IPS-20b (cell line): ENCODE measurements around the gene FADS6.

Experiments
- H3K27ac ChIP-seq: one replicate; pipeline ENCODE4 v1.5.1; 2013; ENCODE audit warnings: low read length
- H3K27me3 ChIP-seq: 2 replicates; pipeline ENCODE4 v1.6.1; 2013; ENCODE audit warnings: mild to moderate bottlenecking, low read length, inconsistent platforms; ENCODE audit not compliant: insufficient read depth
- H3K36me3 ChIP-seq: 2 replicates; pipeline ENCODE4 v1.6.1; 2013; ENCODE audit warnings: low read depth, mild to moderate bottlenecking, inconsistent platforms, low read length, moderate library complexity; ENCODE audit not compliant: insufficient read depth
- H3K4me1 ChIP-seq: 2 replicates; pipeline ENCODE4 v1.6.1; 2013; ENCODE audit warnings: mild to moderate bottlenecking, control low read depth, inconsistent platforms, low read length, moderate library complexity; ENCODE audit not compliant: insufficient read depth
- H3K4me3 ChIP-seq: 2 replicates; pipeline ENCODE4 v1.5.1; 2013; ENCODE audit warnings: mild to moderate bottlenecking, low read length, inconsistent platforms
- H3K9ac ChIP-seq: 2 replicates; pipeline ENCODE4 v1.6.1; 2013; ENCODE audit warnings: low read depth, mild to moderate bottlenecking, inconsistent platforms, low read length, moderate library complexity
- H3K9me3 ChIP-seq: 2 replicates; pipeline ENCODE4 v1.6.1; 2013; ENCODE audit warnings: mild to moderate bottlenecking, low read depth, low read length, inconsistent platforms; ENCODE audit not compliant: insufficient read depth

The FADS6 gene

DNA sequence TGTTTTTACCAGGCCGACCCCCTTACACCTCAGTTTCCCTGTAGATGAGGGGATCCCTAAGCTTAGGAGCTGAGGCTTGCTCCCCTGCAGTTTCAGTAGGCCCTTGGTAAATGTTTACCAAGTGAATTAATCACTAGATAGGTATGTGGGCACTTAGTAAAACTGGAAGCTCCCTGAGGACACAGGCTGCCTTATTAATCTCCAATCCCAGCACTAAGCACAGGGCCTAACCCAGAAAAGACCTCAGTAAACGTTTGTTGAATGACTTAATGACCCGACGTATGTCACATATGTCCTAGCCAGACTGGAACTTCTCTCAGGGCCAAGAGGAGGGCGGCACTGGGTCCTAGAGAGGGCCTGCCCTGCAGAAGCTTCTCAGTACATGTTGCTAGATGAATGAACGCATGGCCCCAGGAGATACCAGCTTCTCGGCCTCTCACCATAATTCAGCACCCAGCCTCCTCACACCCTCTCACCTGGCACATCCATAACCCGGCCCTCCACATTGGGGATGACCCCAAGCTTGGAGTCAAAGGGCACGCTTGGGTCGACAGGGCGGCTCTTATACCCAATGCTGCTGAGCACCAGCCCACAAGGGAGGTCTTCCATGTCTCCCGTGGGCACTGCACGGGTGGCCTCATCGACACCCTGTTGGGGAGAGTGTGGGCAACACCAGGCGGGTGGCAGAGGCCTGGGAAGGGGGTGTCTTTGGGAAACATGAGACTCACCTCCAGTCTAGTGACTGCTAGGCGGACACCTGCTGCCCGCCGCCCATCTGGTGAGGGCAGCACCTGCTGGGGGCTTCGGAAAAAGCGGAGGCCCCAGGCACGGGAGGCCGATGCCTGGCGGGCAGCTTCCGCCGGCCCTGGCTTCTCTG is 29.8 kb downstream of the FADS6 start:
- Histone ChIP-seq H3K9ac (no peak overlapping the region), H3K27me3 (peaks cover 38% of the 10 kb centered on the region), H3K4me3 (no peak overlapping the region), H3K4me1 (no peaks in the 10 kb centered on the region), H3K27ac (no peak overlapping the region), H3K9me3 (no peaks in the 10 kb centered on the region), H3K36me3 (peaks cover 4% of the 10 kb centered on the region; the same call in 1 of the 2 replicates)

DNA sequence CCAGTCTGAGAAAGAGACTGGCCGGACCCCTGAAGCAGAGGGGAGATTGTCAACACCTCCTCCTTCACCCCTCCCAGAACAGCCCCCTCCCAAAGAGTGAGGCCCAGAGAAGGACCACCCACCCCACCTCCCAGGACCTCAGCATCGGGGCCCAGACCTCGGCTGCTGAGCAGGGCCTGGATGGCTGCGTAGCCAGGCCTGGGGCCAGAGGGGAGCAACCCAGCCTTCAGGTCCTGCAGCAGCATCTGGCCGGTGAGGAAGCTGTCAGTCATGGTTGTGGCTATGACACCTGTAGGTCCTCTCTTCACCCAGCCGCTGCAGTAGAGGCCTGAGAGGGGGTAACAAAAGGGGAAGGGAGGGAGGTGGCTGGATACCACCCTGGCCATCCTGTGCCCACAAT is 30.5 kb downstream of the FADS6 start:
- Histone ChIP-seq H3K4me3 (no peak overlapping the region), H3K27ac (no peak overlapping the region), H3K27me3 (peaks cover 46% of the 10 kb centered on the region), H3K9ac (no peak overlapping the region), H3K9me3 (no peaks in the 10 kb centered on the region), H3K4me1 (no peaks in the 10 kb centered on the region), H3K36me3 (peaks cover 4% of the 10 kb centered on the region; the same call in 1 of the 2 replicates)

DNA sequence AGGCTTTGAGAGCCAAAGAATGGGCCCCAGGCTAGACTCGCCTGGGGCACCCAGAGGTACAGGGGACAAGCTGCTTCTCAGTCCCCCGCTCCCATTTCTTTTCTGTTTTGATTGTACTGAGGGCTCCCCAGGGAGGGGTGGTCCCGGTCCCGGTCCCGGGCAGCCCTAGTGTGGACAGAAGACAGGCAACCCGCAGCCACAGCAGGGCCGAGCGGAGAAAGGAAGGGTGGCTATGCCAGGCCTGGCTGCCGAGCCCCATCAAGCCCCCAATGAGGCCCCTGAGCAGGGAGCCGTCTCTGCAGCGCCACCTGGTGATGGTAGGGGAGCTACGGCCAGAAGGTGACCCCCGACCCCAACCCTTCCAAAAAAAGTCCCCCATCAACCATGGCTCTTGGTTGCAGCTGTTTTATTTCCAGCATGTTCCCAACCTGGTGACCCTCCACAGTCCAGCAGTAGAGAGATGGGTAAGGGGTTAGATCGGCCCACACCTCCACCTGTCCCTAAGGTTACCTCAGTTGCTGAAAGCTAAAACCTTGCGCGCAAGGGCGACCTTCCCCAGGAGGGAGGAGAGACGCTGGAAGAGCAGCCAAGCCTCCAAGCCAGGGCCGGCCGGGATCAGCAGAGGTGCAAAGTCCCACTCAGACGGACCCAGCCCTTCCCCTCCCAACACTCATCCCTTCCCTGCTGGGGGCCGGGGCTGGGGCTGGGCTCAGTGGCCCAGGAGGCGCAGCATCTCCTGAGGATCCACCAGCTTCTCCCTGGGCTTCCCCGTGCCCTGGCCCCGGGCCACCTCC is 31.1 kb downstream of the FADS6 start:
- Histone ChIP-seq H3K27me3 (peaks cover 52% of the 10 kb centered on the region), H3K9ac (no peak overlapping the region), H3K27ac (no peak overlapping the region), H3K36me3 (peaks cover 4% of the 10 kb centered on the region; the same call in 1 of the 2 replicates), H3K9me3 (no peaks in the 10 kb centered on the region), H3K4me3 (peak overlapping the region; percentile 44; the same call in 1 of the 2 replicates), H3K4me1 (no peaks in the 10 kb centered on the region)

DNA sequence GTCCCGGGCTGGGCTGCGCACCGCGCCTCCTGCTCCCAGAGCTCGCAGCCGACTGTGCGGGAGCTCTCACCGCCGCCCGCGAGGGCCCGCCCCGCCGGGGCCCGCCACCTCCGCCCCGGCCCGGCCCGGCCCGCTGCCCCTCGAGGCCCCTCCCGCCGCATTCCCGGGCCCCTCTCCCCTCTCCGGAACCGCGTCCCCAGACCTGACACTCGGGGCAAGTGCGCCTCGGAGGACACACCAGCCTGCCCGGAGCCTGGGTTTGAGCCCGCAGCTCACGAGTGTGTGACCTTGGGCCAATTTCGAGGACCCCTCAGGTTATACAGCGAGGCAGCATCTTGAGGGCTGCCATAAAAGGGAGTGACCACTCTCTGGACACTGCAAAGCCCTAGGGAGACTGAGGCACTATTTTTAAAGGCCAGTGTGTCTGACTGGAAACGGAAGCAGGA is 31.7 kb downstream of the FADS6 start:
- Histone ChIP-seq H3K4me3 (peak overlapping the region; percentile 44), H3K4me1 (no peaks in the 10 kb centered on the region), H3K9me3 (no peaks in the 10 kb centered on the region), H3K27ac (no peak overlapping the region), H3K27me3 (peaks cover 58% of the 10 kb centered on the region), H3K9ac (no peak overlapping the region), H3K36me3 (peaks cover 4% of the 10 kb centered on the region; the same call in 1 of the 2 replicates)

DNA sequence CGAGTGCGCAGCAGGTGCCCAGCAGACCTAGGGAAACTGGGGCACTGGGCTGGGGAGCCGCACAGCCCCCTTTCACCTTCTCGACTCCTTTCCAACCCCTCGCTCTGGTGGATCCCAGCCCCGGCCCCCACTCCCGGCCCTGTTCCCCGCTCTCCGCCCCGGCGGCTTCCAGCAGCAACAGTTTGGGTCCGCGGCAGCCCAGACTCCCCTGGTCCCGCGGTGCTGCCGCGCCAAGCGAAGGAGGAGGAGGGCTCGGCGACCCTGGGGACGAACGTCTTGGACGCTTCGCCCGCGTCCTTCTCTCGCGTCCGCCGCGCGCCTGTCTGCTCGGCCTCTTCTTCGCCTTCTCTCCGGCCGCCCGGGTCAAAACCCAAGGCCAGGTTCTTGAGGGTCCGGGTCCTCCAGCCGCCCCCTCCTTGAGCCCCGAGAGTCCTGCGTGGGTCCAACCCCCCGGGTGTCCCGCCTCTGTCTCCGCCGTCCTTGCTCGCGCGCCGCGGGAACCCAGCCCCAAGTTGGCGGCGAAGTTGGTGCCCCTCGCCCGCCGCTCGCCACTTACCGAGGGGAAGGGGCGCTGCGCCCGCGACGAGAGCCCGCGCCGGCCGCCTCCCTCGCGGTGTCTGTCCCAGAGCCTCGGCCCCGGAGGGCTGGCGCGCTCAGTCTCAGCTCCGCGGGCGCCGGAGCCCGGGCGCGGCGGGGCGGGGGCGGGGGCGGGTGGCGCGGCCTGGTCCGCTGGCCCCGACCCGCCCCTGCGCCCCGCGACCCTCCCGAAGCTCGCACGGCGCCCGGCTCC is 32.4 kb downstream of the FADS6 start:
- no peak overlapping the region for H3K27ac ChIP-seq
- H3K4me3 ChIP-seq, result peak overlapping the region; percentile 32; the same call in 1 of the 2 replicates
- H3K9me3 ChIP-seq, result no peaks in the 10 kb centered on the region
- peaks cover 64% of the 10 kb centered on the region for H3K27me3 ChIP-seq
- peaks cover 4% of the 10 kb centered on the region; the same call in 1 of the 2 replicates for H3K36me3 ChIP-seq
- H3K9ac ChIP-seq, result no peak overlapping the region
- H3K4me1 ChIP-seq, result no peaks in the 10 kb centered on the region

DNA sequence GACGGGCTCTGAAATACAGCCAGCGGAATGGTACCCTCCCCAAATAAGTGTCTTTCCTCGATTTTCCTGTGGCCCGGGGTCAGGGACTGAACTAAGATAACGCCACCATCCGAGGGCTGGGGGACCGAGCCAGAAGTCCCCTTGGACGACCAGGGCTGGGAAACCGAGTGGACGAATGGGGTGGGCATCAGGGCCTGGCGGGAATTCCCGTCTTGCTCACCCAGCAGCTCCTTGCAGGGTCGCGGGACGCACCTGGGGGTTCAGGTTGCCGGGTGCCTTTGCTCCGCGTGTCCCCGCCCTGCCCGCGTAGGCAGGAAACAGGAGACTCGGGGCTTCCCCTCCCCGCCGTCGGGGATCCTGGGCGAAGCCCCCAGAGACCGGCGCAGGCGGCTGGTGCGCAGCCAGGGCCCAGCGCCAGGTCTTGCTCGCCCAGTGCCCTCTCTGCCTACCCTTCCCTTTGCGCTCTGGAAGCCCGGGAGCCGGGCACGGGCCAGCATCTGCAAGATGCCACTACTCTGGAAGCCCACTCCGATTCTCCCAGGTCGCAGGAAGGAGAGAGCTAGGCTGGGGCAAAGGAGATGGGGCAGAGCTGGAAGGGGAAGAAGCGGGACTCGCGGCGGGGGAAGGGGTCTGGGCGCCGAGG is 33.1 kb downstream of the FADS6 start:
- H3K27me3 ChIP-seq, result peaks cover 71% of the 10 kb centered on the region
- peak overlapping the region; percentile 32; the same call in 1 of the 2 replicates for H3K4me3 ChIP-seq
- no peak overlapping the region for H3K27ac ChIP-seq
- H3K9me3 ChIP-seq, result no peaks in the 10 kb centered on the region
- H3K4me1 ChIP-seq, result no peaks in the 10 kb centered on the region
- peaks cover 4% of the 10 kb centered on the region; the same call in 1 of the 2 replicates for H3K36me3 ChIP-seq
- H3K9ac ChIP-seq, result no peak overlapping the region

DNA sequence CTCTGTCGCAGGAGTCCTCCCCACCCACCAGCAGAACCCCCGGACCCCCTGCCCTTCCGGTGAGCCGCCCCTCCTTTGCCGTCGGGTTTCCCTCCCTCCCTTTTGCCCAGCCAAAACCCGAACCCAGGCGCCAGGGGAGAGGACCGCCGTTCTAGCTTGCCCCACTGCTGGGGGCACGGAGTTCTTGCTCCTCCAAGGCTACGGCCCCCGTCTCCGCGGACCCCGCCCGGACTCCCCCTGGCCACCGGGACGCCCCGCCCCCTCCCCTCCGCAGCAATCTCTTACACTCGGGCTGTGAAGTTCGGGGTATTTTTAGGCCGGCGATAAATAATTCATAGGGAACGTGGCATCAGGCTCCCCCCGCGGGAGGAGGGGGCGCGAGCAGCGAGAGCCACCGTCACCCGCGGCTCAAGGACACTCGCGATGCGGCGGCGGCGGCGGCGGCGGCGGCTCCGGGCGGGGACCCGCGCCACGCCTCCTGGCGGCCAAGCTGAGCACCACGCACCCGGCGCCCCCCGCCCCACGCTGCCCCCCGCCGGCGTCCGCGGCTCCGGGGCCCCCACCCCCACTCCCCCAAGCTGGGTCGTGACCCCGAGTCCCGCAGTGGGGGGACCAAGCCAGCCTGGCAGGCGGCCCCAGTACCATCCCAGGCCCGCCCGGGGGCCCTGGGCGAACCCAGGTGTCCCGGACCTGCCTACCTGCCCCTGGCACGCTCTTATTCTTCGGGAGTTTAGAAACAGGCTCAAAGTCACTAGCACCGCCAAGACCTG is 33.8 kb downstream of the FADS6 start, which contains the start of gene GRIN2C:
Gene GRIN2C (minus strand): TSS at position 427 of the 770 bp plus-strand sequence. CDS start 4,793 bp downstream, outside the sequence.
- Histone ChIP-seq H3K9ac (no peak within 1 kb of the TSS), H3K4me3 (peak within 1 kb of the TSS; percentile 32; the same call in 1 of the 2 replicates), H3K36me3 (peaks cover 4% of the 10 kb centered on the region; the same call in 1 of the 2 replicates), H3K27ac (no peak within 1 kb of the TSS), H3K4me1 (no peaks in the 10 kb centered on the region), H3K9me3 (no peaks in the 10 kb centered on the region), H3K27me3 (peaks cover 78% of the 10 kb centered on the region)

DNA sequence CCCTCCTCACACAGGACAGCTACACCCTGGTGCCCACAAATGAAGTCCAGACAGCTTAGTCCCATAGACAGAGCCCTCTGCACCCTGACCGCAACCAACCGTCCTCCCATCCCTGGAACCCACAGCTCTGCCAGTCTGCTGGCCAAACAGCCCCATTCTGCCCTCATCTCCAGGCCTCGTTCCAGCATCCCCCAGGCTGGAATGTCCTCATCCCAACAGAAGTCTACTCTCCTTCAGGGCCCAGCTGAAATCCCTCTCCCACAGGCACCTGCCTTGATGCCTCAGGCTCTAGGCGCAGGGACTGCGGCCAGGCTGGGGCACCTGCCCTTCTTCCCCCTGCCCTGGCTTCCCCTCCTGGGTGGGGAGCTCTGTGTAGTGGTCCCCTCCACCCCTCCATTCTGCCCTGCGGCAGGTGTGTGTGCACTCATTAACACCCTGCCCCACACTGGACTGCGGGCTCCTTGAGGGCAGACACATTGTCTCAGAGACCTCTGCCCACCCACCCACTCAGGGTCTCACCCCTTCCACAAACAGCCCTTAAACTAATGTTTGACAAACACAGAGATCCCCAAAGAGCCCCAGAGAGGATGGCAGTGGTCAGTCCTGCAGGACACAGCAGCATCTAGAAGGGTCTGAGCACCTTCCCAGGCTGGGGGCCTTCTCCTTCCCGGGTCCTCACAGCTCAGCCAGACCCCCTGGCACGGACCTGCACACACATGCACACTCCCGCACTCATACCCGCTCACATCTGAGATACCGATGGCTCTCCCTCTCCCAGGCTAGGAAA is 34.6 kb downstream of the FADS6 start:
- Histone ChIP-seq H3K27ac (no peak overlapping the region), H3K4me3 (no peak overlapping the region; the same call in 1 of the 2 replicates), H3K36me3 (peaks cover 4% of the 10 kb centered on the region; the same call in 1 of the 2 replicates), H3K9me3 (no peaks in the 10 kb centered on the region), H3K4me1 (no peaks in the 10 kb centered on the region), H3K27me3 (peaks cover 86% of the 10 kb centered on the region), H3K9ac (no peak overlapping the region)

DNA sequence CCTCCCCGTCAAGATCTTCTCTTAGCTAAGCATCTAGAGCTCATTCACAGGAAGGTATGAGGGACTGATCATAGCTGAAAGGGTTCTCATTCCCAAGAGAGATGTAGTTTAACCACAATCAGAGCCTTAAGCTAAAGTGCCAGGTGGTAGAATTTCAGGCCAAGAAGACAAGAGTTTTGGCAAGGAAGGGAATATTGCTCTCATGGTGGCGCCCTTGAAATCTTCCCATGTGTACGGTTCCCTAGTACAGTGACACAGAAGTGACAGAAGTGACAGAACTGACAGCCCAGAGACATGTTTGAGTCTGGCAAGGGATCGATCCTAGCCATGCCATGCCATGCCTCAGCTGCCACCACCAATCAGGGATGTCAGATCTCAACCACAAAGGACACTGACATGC is 36.2 kb downstream of the FADS6 start:
- Histone ChIP-seq H3K9ac (no peak overlapping the region), H3K4me3 (no peak overlapping the region), H3K4me1 (no peaks in the 10 kb centered on the region), H3K9me3 (no peaks in the 10 kb centered on the region), H3K27ac (no peak overlapping the region), H3K27me3 (peaks cover 98% of the 10 kb centered on the region), H3K36me3 (no peaks in the 10 kb centered on the region)

DNA sequence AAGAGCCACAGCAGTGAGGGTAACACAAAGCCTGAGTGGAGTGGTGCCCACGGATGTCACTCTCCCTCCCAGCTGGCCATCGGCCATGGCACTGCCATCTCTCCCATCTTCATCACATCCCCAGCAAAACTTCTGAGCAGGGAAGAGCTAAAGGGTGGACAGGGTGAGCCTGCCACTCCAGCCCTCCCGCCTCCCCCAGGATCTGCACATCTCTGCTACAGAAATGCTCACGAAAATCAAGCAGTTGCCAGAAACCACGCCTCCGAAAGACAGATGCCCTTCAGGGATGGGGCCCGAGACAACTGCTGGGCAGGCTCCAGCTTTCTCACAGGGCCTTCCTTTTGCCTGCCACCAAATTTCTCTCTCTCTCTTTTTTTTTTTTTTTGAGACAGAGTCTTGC is 37.3 kb downstream of the FADS6 start:
- H3K4me1 ChIP-seq, result no peaks in the 10 kb centered on the region
- H3K27me3 ChIP-seq, result peaks cover 99% of the 10 kb centered on the region
- no peak overlapping the region for H3K4me3 ChIP-seq
- no peaks in the 10 kb centered on the region for H3K9me3 ChIP-seq
- no peak overlapping the region for H3K27ac ChIP-seq
- H3K36me3 ChIP-seq, result no peaks in the 10 kb centered on the region
- no peak overlapping the region for H3K9ac ChIP-seq
